Measurements from ENCODE around the gene MAPT.

GRCh38 chr17:46007461-46007965, 113.2 kb downstream of the MAPT start:
- TF ChIP-seq CTCF (conservative IDR thresholded peaks at IDR 0.05; ENCODE audit: low read depth, low read length): no peak
- no peak for TF ChIP-seq FOS (IDR thresholded peaks at IDR 0.05; ENCODE audit: low read depth, low read length)
- no peak for TF ChIP-seq MAZ (IDR thresholded peaks at IDR 0.05; ENCODE audit: borderline replicate concordance, low read depth, low read length)
- no peak for TF ChIP-seq SMC3 (IDR thresholded peaks at IDR 0.05; ENCODE audit: low read depth, low read length)
- no peak for TF ChIP-seq POLR2A (IDR thresholded peaks at IDR 0.05; ENCODE audit: low read depth, low read length)
- TF ChIP-seq RAD21 (IDR thresholded peaks at IDR 0.05; ENCODE audit: low read length): no peak
- no peak for TF ChIP-seq RFX5 (IDR thresholded peaks at IDR 0.05; ENCODE audit: low read depth, low read length)
- TF ChIP-seq NFE2L2 (IDR thresholded peaks at IDR 0.05; ENCODE audit: low read depth, low read length): no peak
- TF ChIP-seq ELK1 (IDR thresholded peaks at IDR 0.05; ENCODE audit: borderline replicate concordance, low read depth, low read length): no peak
- TF ChIP-seq USF2 (IDR thresholded peaks at IDR 0.05; ENCODE audit: low read depth, low read length): no peak

All from IMR-90 (cell line).